ENCODE measurements around the gene COMTD1. TPM values are rescaled to one million over a fixed set of nuclear protein-coding genes. Genes with fewer than 3 reads are reported as not detected.
"Not testable (repeated sequence)": the region's sequence is repeated elsewhere in the genome, so short reads cannot be mapped to it uniquely, and the experiment has no call there.

The COMTD1 gene
- total and polyA plus RNA-seq, 2 experiments from 2014 or later, result 8.8 to 12.6 TPM

DNA sequence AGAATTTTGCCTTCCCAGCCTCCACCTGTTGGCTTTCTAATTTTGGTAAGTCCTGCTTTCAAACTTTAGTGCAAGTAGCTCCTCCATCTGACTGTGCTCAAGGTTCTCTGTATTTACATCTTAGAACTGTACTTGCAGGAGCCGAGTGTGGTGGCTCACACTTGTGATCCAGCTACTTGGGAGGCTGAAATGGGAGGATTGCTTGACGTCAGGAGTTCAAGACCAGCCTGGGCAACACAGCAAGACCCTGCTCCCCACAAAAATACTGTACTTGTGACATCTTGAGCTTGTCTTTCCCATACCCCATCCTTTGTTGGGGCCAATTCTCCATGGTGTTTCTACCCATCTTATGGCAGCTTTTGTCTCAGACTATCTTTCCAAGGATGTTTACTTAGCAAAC is 29.8 kb downstream of the COMTD1 start:
- DNase-seq, result no peak
- no peak overlapping the region for H3K27ac ChIP-seq
- no peaks in the 10 kb centered on the region for H3K9me2 ChIP-seq (ENCODE audit: insufficient read depth)
- peaks cover 2% of the 10 kb centered on the region for H3K79me2 ChIP-seq (ENCODE audit: insufficient read depth)
- peaks cover 27% of the 10 kb centered on the region for H3F3A ChIP-seq (ENCODE audit: insufficient read depth)
- H3K4me1 ChIP-seq (ENCODE audit: insufficient read depth), result peaks cover 35% of the 10 kb centered on the region
- no peaks in the 10 kb centered on the region for H3K36me3 ChIP-seq (ENCODE audit: low read depth)
- H4K20me1 ChIP-seq (ENCODE audit: insufficient read depth), result no peaks in the 10 kb centered on the region
- no peak overlapping the region for H2AFZ ChIP-seq
- no peak overlapping the region for H3K9ac ChIP-seq
- WGBS, 2 experiments (ENCODE audit: low coverage in 1 of 2, low lambda C conversion rate in 2 of 2, missing lambda C conversion rate in 2 of 2), result 91 to 94% methylated on average over 2 of the region's 2 CpGs
- no peak overlapping the region for H3K4me3 ChIP-seq
- no peaks in the 10 kb centered on the region for H3K27me3 ChIP-seq (replicated peaks; ENCODE audit: insufficient read depth)
- TF ChIP-seq EZH2phosphoT487 (IDR thresholded peaks at IDR 0.05; ENCODE audit: insufficient read depth, low read depth), result no peak
- TF ChIP-seq EZH2 (IDR thresholded peaks at IDR 0.05; ENCODE audit: insufficient read depth, poor library complexity, severe bottlenecking), result no peak
- no peaks in the 10 kb centered on the region for H3K9me3 ChIP-seq (ENCODE audit: low read depth)
- in situ Hi-C loops (cut with MboI), result no loop called here
- H3K4me2 ChIP-seq (ENCODE audit: unreplicated experiment), result no peak overlapping the region

DNA sequence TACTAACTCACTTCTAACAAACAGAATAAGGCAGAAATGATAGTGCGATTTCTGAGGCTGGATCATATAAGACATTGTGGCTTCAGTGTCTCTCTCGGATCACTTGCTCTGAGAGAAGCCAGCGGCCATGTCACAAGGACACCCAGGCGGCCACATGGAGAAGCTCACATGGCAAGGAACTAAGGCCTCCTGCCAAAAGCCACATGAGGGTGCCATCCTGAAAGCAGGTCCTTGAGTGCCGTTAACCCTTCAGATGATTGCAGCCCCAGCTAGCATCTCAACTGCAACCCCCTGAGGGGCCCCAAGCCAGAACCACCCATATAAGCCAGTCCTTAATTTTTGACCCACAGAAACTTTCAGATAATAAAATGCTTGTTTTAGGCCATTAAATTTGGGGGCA is 32.0 kb downstream of the COMTD1 start:
- H3K9me2 ChIP-seq (ENCODE audit: insufficient read depth), result no peaks in the 10 kb centered on the region
- H3F3A ChIP-seq (ENCODE audit: insufficient read depth), result peaks cover 17% of the 10 kb centered on the region
- in situ Hi-C loops (cut with MboI), result no loop called here
- H3K27me3 ChIP-seq (replicated peaks; ENCODE audit: insufficient read depth), result no peaks in the 10 kb centered on the region
- no peak overlapping the region for H3K4me2 ChIP-seq (ENCODE audit: unreplicated experiment)
- H3K36me3 ChIP-seq (ENCODE audit: low read depth), result no peaks in the 10 kb centered on the region
- H3K4me3 ChIP-seq, result no peak overlapping the region
- H3K9ac ChIP-seq, result no peak overlapping the region
- no peak overlapping the region for H3K27ac ChIP-seq
- no peaks in the 10 kb centered on the region for H4K20me1 ChIP-seq (ENCODE audit: insufficient read depth)
- peaks cover 34% of the 10 kb centered on the region for H3K4me1 ChIP-seq (ENCODE audit: insufficient read depth)
- no peak for TF ChIP-seq EZH2phosphoT487 (IDR thresholded peaks at IDR 0.05; ENCODE audit: insufficient read depth, low read depth)
- TF ChIP-seq EZH2 (IDR thresholded peaks at IDR 0.05; ENCODE audit: insufficient read depth, poor library complexity, severe bottlenecking), result no peak
- 92 to 95% methylated on average over 5 of the region's 5 CpGs for WGBS, 2 experiments (ENCODE audit: low coverage in 1 of 2, low lambda C conversion rate in 2 of 2, missing lambda C conversion rate in 2 of 2)
- no peak for DNase-seq
- H2AFZ ChIP-seq, result no peak overlapping the region
- no peaks in the 10 kb centered on the region for H3K9me3 ChIP-seq (ENCODE audit: low read depth)
- no peaks in the 10 kb centered on the region for H3K79me2 ChIP-seq (ENCODE audit: insufficient read depth)

DNA sequence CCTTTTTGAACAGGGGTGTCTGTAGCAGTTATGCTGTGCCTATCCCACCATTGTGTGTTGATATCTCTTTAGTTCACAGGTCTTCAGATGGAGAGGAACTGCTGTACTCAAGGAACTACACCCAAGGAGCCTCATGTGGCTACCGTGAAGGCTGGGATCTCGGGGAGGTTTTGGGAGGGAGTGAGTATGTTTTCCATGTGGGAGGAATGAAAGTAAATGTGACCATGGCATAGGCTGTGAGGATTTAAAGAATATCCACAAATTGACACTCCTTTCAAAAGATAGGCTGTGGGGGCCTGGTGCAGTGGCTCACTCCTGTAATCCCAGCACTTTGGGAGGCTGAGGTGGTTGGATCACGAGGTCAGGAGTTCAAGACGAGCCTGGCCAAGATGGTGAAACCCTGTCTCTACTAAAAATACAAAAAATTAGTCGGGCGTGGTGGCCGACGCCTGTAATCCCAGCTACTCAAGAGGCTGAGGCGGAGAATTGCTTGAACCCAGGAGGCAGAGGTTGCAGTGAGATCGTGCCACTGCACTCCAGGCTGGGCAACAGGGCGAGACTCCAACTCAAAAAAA is 32.6 kb downstream of the COMTD1 start:
- Histone ChIP-seq H3K4me2 (ENCODE audit: unreplicated experiment) (peak overlapping the region; percentile 26), H3F3A (ENCODE audit: insufficient read depth) (peaks cover 11% of the 10 kb centered on the region), H3K4me1 (ENCODE audit: insufficient read depth) (peaks cover 28% of the 10 kb centered on the region), H3K27ac (peak overlapping the region; percentile 31; the same call in 1 of the 2 replicates), H2AFZ (peak overlapping the region; percentile 79)
- H3K27me3 ChIP-seq (replicated peaks; ENCODE audit: insufficient read depth); H3K9me3 ChIP-seq (ENCODE audit: low read depth); H3K79me2 ChIP-seq (ENCODE audit: insufficient read depth); in situ Hi-C loops (cut with MboI); H3K36me3 ChIP-seq (ENCODE audit: low read depth); H4K20me1 ChIP-seq (ENCODE audit: insufficient read depth); H3K9me2 ChIP-seq (ENCODE audit: insufficient read depth); H3K4me3 ChIP-seq; DNase-seq; H3K9ac ChIP-seq: not testable (repeated sequence)
- 75 to 76% methylated on average over 11 of the region's 11 CpGs for WGBS, 2 experiments (ENCODE audit: low coverage in 1 of 2, low lambda C conversion rate in 2 of 2, missing lambda C conversion rate in 2 of 2)

DNA sequence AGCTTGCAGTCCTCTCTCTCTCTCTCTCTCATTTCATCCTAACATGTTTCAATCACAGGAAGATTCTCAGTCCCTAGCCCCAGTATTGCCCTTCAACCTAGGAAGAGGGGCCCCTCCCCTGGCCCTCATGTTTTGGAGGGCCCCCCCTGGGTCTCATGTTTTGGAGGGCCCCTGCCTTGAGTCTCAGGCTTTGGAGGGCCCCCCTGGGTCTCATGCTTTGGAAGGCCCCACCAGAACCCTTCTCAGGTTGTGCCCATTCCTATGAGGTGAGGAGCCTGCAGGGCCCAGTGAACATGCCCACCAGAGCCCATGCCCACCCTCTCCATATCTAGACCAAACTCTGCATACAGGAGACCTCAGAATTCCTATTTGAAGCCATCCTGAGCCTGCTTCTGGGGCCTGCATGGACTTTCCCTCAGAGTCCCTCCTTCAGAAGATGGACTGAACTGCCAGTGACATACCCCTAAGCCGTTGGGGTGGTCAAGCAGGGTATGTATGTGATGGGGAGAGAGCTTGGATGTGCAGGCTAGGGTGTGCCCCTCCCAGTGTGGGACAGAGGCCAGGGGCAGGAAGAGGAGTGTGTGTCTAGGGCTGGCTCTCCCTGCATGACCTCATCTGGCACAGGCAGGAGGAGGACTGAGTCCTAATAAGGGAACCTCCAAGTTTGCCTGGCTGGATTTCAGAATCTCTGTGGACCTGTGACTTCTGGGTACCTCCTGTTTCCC is 33.3 kb downstream of the COMTD1 start:
- 47 to 68% methylated on average over 1 of the region's 1 CpG for WGBS, 2 experiments (ENCODE audit: low coverage in 1 of 2, low lambda C conversion rate in 2 of 2, missing lambda C conversion rate in 2 of 2)
- DNase-seq, result peak; percentile 82
- peak overlapping the region; percentile 26 for H3K4me2 ChIP-seq (ENCODE audit: unreplicated experiment)
- H3K9me3 ChIP-seq (ENCODE audit: low read depth), result no peaks in the 10 kb centered on the region
- no peaks in the 10 kb centered on the region for H4K20me1 ChIP-seq (ENCODE audit: insufficient read depth)
- peak overlapping the region; percentile 31; the same call in 1 of the 2 replicates for H3K27ac ChIP-seq
- no peaks in the 10 kb centered on the region for H3K36me3 ChIP-seq (ENCODE audit: low read depth)
- no peaks in the 10 kb centered on the region for H3K9me2 ChIP-seq (ENCODE audit: insufficient read depth)
- H3K27me3 ChIP-seq (replicated peaks; ENCODE audit: insufficient read depth), result no peaks in the 10 kb centered on the region
- peak overlapping the region; percentile 79 for H2AFZ ChIP-seq
- H3K79me2 ChIP-seq (ENCODE audit: insufficient read depth), result no peaks in the 10 kb centered on the region
- in situ Hi-C loops (cut with MboI), result no loop called here
- no peak overlapping the region for H3K9ac ChIP-seq
- H3K4me3 ChIP-seq, result no peak overlapping the region
- H3K4me1 ChIP-seq (ENCODE audit: insufficient read depth), result peaks cover 23% of the 10 kb centered on the region
- peaks cover 5% of the 10 kb centered on the region; the same call in 1 of the 2 replicates for H3F3A ChIP-seq (ENCODE audit: insufficient read depth)
- TF ChIP-seq EZH2phosphoT487 (IDR thresholded peaks at IDR 0.05; ENCODE audit: insufficient read depth, low read depth) (no peak), EZH2 (IDR thresholded peaks at IDR 0.05; ENCODE audit: insufficient read depth, poor library complexity, severe bottlenecking) (no peak)
